Colonic mucosa (tissue), 4 donors: ENCODE data around the gene SLC44A1. TPM values are rescaled to one million over a fixed set of nuclear protein-coding genes. Genes with fewer than 3 reads are reported as not detected.

ENCODE experiments used
- DNase-seq: peaks from one replicate; pipeline ENCODE4 v3.0.0-alpha.2; 2020
- H3K27ac ChIP-seq: fragments of 200-600 bp; one replicate; pipeline ENCODE4 v1.8.0; 2021
- H3K27me3 ChIP-seq: fragments of 200-600 bp; one replicate; pipeline ENCODE4 v1.8.0; 2021
- H3K36me3 ChIP-seq: fragments of 200-600 bp; one replicate; pipeline ENCODE4 v1.8.0; 2021
- H3K4me1 ChIP-seq: fragments of 200-600 bp; one replicate; pipeline ENCODE4 v1.8.0; 2021; ENCODE audit warnings: mild to moderate bottlenecking
- H3K4me3 ChIP-seq: fragments of 200-600 bp; one replicate; pipeline ENCODE4 v1.8.0; 2021
- H3K9ac ChIP-seq, 2 donors: one replicate each; pipeline ENCODE4 v1.7.0; 2013; ENCODE audit warnings: control low read depth in 2 of 2, low read depth in 2 of 2, low read length in 2 of 2
- H3K9me3 ChIP-seq: fragments of 200-600 bp; one replicate; pipeline ENCODE4 v1.8.0; 2021
- CTCF ChIP-seq: fragments of 200-600 bp; IDR thresholded peaks from one replicate; pipeline ENCODE4 v1.8.0; 2022; ENCODE audit warnings: antibody characterized with exemption, mild to moderate bottlenecking
- intact Hi-C: fragments of 100-400 bp; cut with DNase I; formaldehyde crosslinking; loops from one replicate; pipeline ENCODE4 v1.14.1; 2022
- total RNA-seq, 2 donors: library from RNA; stranded (reverse); fragmentation: NEBNext Ultra II Directional in 1 of 2; extraction: Animal tissue kit (Norgen Biotek cat#: 25700) in 1 of 2; gene quantifications; one replicate each; pipeline ENCODE4 v1.2.1, GENCODE V29; 2021
- donor health status: healthy.
- donor health status: DM: no; HTN: no; CAD: no.
- donor health status: DM: no; HTN: no; CAD: no.

The SLC44A1 gene
- total RNA-seq, 2 donors from 2014 or later: 151 to 180 TPM

- Histone ChIP-seq H3K9ac (no peak overlapping the region), H3K36me3 (no peaks in the 10 kb centered on the region), H3K4me3 (no peak overlapping the region), H3K27ac (no peak overlapping the region), H3K4me1 (no peaks in the 10 kb centered on the region), H3K9me3 (no peaks in the 10 kb centered on the region), H3K27me3 (no peaks in the 10 kb centered on the region)
- no peak for TF ChIP-seq CTCF
- DNase-seq: no peak
- intact Hi-C loops: no loop called here
These were observed 118.0 kb downstream of the SLC44A1 start for GRCh38 chr9:105362470-105362869.

DNA sequence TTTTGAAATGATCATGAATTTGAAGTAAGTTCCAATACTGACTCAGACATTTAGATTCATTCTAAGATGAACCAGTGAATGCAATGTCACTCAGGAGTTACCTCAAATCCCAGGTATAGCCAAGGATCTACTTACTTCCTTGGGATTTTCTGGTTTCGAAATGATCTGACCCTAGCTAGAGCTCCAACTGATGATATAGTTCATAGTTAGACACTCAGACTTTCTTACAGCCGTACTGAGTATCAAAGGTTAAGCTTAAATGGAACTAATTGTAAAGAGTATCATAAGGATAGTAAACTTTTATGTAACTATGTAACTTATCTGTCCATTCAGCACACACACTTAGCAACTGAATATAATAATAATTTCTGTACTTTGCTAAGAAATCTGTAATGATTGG is 119.4 kb downstream of the SLC44A1 start:
- Histone ChIP-seq H3K4me3 (no peak overlapping the region), H3K27ac (no peak overlapping the region), H3K4me1 (no peaks in the 10 kb centered on the region), H3K36me3 (no peaks in the 10 kb centered on the region), H3K9me3 (no peaks in the 10 kb centered on the region), H3K9ac (no peak overlapping the region), H3K27me3 (no peaks in the 10 kb centered on the region)
- intact Hi-C loops: no loop called here
- TF ChIP-seq CTCF: no peak
- no peak for DNase-seq

GRCh38 chr9:105369911-105370310 is 125.5 kb downstream of the SLC44A1 start:
- Histone ChIP-seq H3K9me3 (no peaks in the 10 kb centered on the region), H3K27me3 (no peaks in the 10 kb centered on the region), H3K4me1 (no peaks in the 10 kb centered on the region), H3K9ac (no peak overlapping the region), H3K4me3 (no peak overlapping the region), H3K36me3 (no peaks in the 10 kb centered on the region), H3K27ac (no peak overlapping the region)
- intact Hi-C loops: no loop called here
- no peak for DNase-seq
- no peak for TF ChIP-seq CTCF

GRCh38 chr9:105373723-105374122 is 129.3 kb downstream of the SLC44A1 start:
- H3K36me3 ChIP-seq: no peaks in the 10 kb centered on the region
- H3K27me3 ChIP-seq: no peaks in the 10 kb centered on the region
- intact Hi-C loops: no loop called here
- H3K9ac ChIP-seq: no peak overlapping the region
- no peak overlapping the region for H3K27ac ChIP-seq
- no peak for DNase-seq
- no peak overlapping the region for H3K4me3 ChIP-seq
- H3K9me3 ChIP-seq: no peaks in the 10 kb centered on the region
- TF ChIP-seq CTCF: no peak
- no peaks in the 10 kb centered on the region for H3K4me1 ChIP-seq

- no peak for DNase-seq
- no peaks in the 10 kb centered on the region for H3K4me1 ChIP-seq
- H3K4me3 ChIP-seq: no peak overlapping the region
- no peaks in the 10 kb centered on the region for H3K27me3 ChIP-seq
- no peaks in the 10 kb centered on the region for H3K9me3 ChIP-seq
- no peak overlapping the region for H3K27ac ChIP-seq
- no peak overlapping the region for H3K9ac ChIP-seq
- no peak for TF ChIP-seq CTCF
- no peaks in the 10 kb centered on the region for H3K36me3 ChIP-seq
- intact Hi-C loops: no loop called here
These were observed 130.9 kb downstream of the SLC44A1 start for GRCh38 chr9:105375323-105375722.

DNA sequence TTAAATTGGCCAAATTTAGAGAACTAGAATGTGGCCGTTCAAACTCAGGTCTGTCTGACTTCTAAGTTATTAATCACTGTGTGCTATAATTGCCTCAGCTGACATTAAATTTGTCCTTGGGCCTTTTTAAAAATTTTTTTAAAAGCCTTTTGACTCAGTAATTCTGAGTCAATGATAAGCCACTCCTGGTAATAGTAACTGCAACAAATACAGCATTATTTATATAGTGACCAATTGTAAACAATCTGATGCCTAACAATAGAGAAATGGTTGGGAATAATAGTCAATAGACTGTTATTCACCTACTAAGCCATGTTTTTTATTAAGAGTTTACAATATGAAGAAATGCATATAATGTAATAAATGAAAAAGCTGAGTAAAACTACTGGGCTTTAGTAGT is 132.4 kb downstream of the SLC44A1 start:
- no peak for TF ChIP-seq CTCF
- Histone ChIP-seq H3K9me3 (no peaks in the 10 kb centered on the region), H3K9ac (no peak overlapping the region), H3K4me3 (no peak overlapping the region), H3K27me3 (no peaks in the 10 kb centered on the region), H3K27ac (no peak overlapping the region), H3K4me1 (no peaks in the 10 kb centered on the region), H3K36me3 (no peaks in the 10 kb centered on the region)
- DNase-seq: no peak
- intact Hi-C loops: no loop called here
